ENCODE results near the gene MYCBP2.
"Not testable (repeated sequence)": the region's sequence is repeated elsewhere in the genome, so short reads cannot be mapped to it uniquely, and the experiment has no call there.

Gene MYCBP2

GRCh38 chr13:77298426-77298825 lies 28.5 kb downstream of the MYCBP2 start:
- DNase-seq, result no peak

GRCh38 chr13:77291774-77292173 lies 35.1 kb downstream of the MYCBP2 start:
- no peak for DNase-seq

- DNase-seq, result no peak
These were observed 36.6 kb downstream of the MYCBP2 start for GRCh38 chr13:77290342-77290741.

GRCh38 chr13:77289851-77290250 lies 37.0 kb downstream of the MYCBP2 start:
- DNase-seq, result no peak

- not testable (repeated sequence) for DNase-seq
These were observed 41.3 kb downstream of the MYCBP2 start for GRCh38 chr13:77285632-77286031.

GRCh38 chr13:77285098-77285497 lies 41.8 kb downstream of the MYCBP2 start:
- DNase-seq, result no peak

GRCh38 chr13:77274126-77274525 lies 52.8 kb downstream of the MYCBP2 start:
- no peak for DNase-seq

- DNase-seq, result no peak
These were observed 57.8 kb downstream of the MYCBP2 start for GRCh38 chr13:77269141-77269540.

GRCh38 chr13:77267362-77267761 lies 59.5 kb downstream of the MYCBP2 start:
- no peak for DNase-seq

- no peak for DNase-seq
These were observed 61.6 kb downstream of the MYCBP2 start for GRCh38 chr13:77265336-77265735.

GRCh38 chr13:77262198-77262597 lies 64.7 kb downstream of the MYCBP2 start:
- DNase-seq, result no peak

- no peak for DNase-seq
These were observed 75.9 kb downstream of the MYCBP2 start for GRCh38 chr13:77250975-77251374.

- not testable (repeated sequence) for DNase-seq
These were observed 81.7 kb downstream of the MYCBP2 start for GRCh38 chr13:77245224-77245623.

- DNase-seq, result no peak
These were observed 87.6 kb downstream of the MYCBP2 start for GRCh38 chr13:77239312-77239711.

GRCh38 chr13:77235456-77236022 lies 91.4 kb downstream of the MYCBP2 start:
- no peak for DNase-seq

- DNase-seq, result no peak
These were observed 93.7 kb downstream of the MYCBP2 start for GRCh38 chr13:77233159-77233558.

GRCh38 chr13:77230560-77230959 lies 96.3 kb downstream of the MYCBP2 start:
- DNase-seq, result no peak

- DNase-seq, result no peak
These were observed 100.9 kb downstream of the MYCBP2 start for GRCh38 chr13:77225946-77226345.

- no peak for DNase-seq
These were observed 104.0 kb downstream of the MYCBP2 start for GRCh38 chr13:77222909-77223308.

GRCh38 chr13:77222000-77222690 lies 104.7 kb downstream of the MYCBP2 start:
- DNase-seq, result no peak

GRCh38 chr13:77219401-77219800 lies 107.5 kb downstream of the MYCBP2 start:
- no peak for DNase-seq

GRCh38 chr13:77218274-77218673 lies 108.6 kb downstream of the MYCBP2 start:
- DNase-seq, result no peak

GRCh38 chr13:77215543-77215942 lies 111.4 kb downstream of the MYCBP2 start:
- no peak for DNase-seq

- DNase-seq, result no peak
These were observed 113.2 kb downstream of the MYCBP2 start for GRCh38 chr13:77213644-77214043.

- no peak for DNase-seq
These were observed 119.0 kb downstream of the MYCBP2 start for GRCh38 chr13:77207943-77208342.

All from stimulated activated CD8-positive, alpha-beta memory T cell treated with anti-CD3 and anti-CD28 coated beads, Interleukin-4, amount 100 ng/mL, for 48 hours (primary cell).